Kidney (tissue), 14 donors: ENCODE data around the gene GCG. TPM values are rescaled to one million over a fixed set of nuclear protein-coding genes. Genes with fewer than 3 reads are reported as not detected.

Experiments
- DNase-seq, 5 donors: peaks; one replicate each; pipeline ENCODE4 v3.0.0-alpha.2; 2013 to 2020
- FAIRE-seq: peaks from 2 replicates; lab custom pipeline; 2012; peaks lifted over from hg19 to GRCh38; lab: Jason Lieb, UNC
- H3K27ac ChIP-seq, 2 donors: one replicate each; pipeline ENCODE4 v1.7.0; 2013; ENCODE audit warnings: low read depth in 2 of 2, low read length in 2 of 2, inconsistent platforms in 1 of 2
- H3K27me3 ChIP-seq: one replicate; pipeline ENCODE4 v1.7.1; 2013; ENCODE audit warnings: low read length, inconsistent platforms; ENCODE audit not compliant: control insufficient read depth, insufficient read depth
- H3K36me3 ChIP-seq, 3 donors: one replicate each; pipeline versions ENCODE4 v1.7.0 to v1.7.1; 2013; ENCODE audit warnings: low read length in 3 of 3, control low read depth in 1 of 3, inconsistent platforms in 1 of 3; ENCODE audit not compliant: insufficient read depth in 3 of 3, control insufficient read depth in 2 of 3
- H3K4me1 ChIP-seq, 3 donors: one replicate each; pipeline versions ENCODE4 v1.7.0 to v1.7.1; 2013; ENCODE audit warnings: low read length in 3 of 3, inconsistent platforms in 1 of 3, low read depth in 1 of 3; ENCODE audit not compliant: control insufficient read depth in 2 of 3, insufficient read depth in 2 of 3
- H3K4me3 ChIP-seq, 3 donors: one replicate each; pipeline versions ENCODE4 v1.7.0 to v1.8.1; 2013; ENCODE audit warnings: low read length in 3 of 3, control low read depth in 1 of 3, inconsistent platforms in 1 of 3
- H3K9ac ChIP-seq, 3 donors: one replicate each; pipeline versions ENCODE4 v1.7.0 to v1.7.1; 2013; ENCODE audit warnings: low read length in 3 of 3, control low read depth in 1 of 3, inconsistent platforms in 1 of 3
- H3K9me3 ChIP-seq, 3 donors: one replicate each; pipeline versions ENCODE4 v1.7.0 to v1.7.1; 2013; ENCODE audit warnings: low read length in 3 of 3, control low read depth in 1 of 3, inconsistent platforms in 1 of 3; ENCODE audit not compliant: control insufficient read depth in 2 of 3, insufficient read depth in 1 of 3
- CTCF ChIP-seq: IDR thresholded peaks from 3 replicates; pipeline ENCODE4 v1.5.1; 2012; ENCODE audit warnings: mild to moderate bottlenecking, moderate library complexity, borderline replicate concordance; ENCODE audit not compliant: insufficient read depth; ENCODE audit errors: extremely low read depth
- intact Hi-C: fragments of 100-400 bp; cut with DNase I; formaldehyde crosslinking; loops from one replicate; pipeline ENCODE4 v1.11.1; 2022
- polyA plus RNA-seq: library from polyadenylated mRNA; stranded (reverse); fragments of 350-450 nt; fragmentation: Illumina TruSeq; extraction: RNeasy Lipid Tissue Mini Kit (QIAGEN cat#74804); gene quantifications from one replicate; pipeline ENCODE4 v1.2.3, GENCODE V29; 2014; ENCODE audit warnings: low read depth, low replicate concordance; ENCODE audit not compliant: insufficient read depth
- total RNA-seq: library from RNA; stranded (reverse); fragmentation: NEBNext Ultra II Directional; extraction: Animal tissue kit (Norgen Biotek cat#: 25700); gene quantifications from one replicate; pipeline ENCODE4 v1.2.1, GENCODE V29; 2021
- donor health status: control.
- donor health status: control.
- donor health status: control.
- donor health status: control.
- donor health status: control.
- donor health status: DM: yes; HTN: yes; CAD: no.
- donor health status: Normal renal cell carcinoma (clear cell type).

Gene GCG
- total and polyA plus RNA-seq, 2 donors from 2014 or later = not detected

- H3K27me3 ChIP-seq = no peaks in the 10 kb centered on the region
- no peak overlapping the region for H3K27ac ChIP-seq
- peak; percentile 58 for TF ChIP-seq CTCF
- intact Hi-C loops = no loop called here
- no peaks in the 10 kb centered on the region for H3K9me3 ChIP-seq
- no peak overlapping the region for H3K9ac ChIP-seq
- DNase-seq (peak in 4 of 5 donors; percentile 31 to 80 (median 60)), FAIRE-seq (no peak)
- H3K4me1 ChIP-seq = no peaks in the 10 kb centered on the region
- H3K36me3 ChIP-seq = no peaks in the 10 kb centered on the region
- no peak overlapping the region for H3K4me3 ChIP-seq
These were observed 1.7 kb upstream of the GCG start for GRCh38 chr2:162153608-162154224.

- TF ChIP-seq CTCF = no peak
- no peak overlapping the region for H3K27ac ChIP-seq
- no peaks in the 10 kb centered on the region for H3K36me3 ChIP-seq
- no peaks in the 10 kb centered on the region for H3K27me3 ChIP-seq
- no peaks in the 10 kb centered on the region for H3K9me3 ChIP-seq
- H3K4me1 ChIP-seq = no peaks in the 10 kb centered on the region
- DNase-seq (no peak), FAIRE-seq (no peak)
- intact Hi-C loops = no loop called here
- H3K4me3 ChIP-seq = no peak overlapping the region
- H3K9ac ChIP-seq = no peak overlapping the region
These were observed 2.1 kb downstream of the GCG start for GRCh38 chr2:162149940-162150339.

- no peak for TF ChIP-seq CTCF
- no peak for DNase-seq
- no peak for FAIRE-seq
- Histone ChIP-seq H3K27ac (no peak overlapping the region), H3K9me3 (no peaks in the 10 kb centered on the region), H3K4me1 (no peaks in the 10 kb centered on the region), H3K9ac (no peak overlapping the region), H3K27me3 (no peaks in the 10 kb centered on the region), H3K4me3 (no peak overlapping the region), H3K36me3 (no peaks in the 10 kb centered on the region)
- intact Hi-C loops = no loop called here
These were observed 2.6 kb downstream of the GCG start for GRCh38 chr2:162149466-162149865.

GRCh38 chr2:162148956-162149355, 3.1 kb downstream of the GCG start:
- Histone ChIP-seq H3K4me1 (no peaks in the 10 kb centered on the region), H3K27ac (no peak overlapping the region), H3K9ac (no peak overlapping the region), H3K36me3 (no peaks in the 10 kb centered on the region), H3K27me3 (no peaks in the 10 kb centered on the region), H3K4me3 (no peak overlapping the region), H3K9me3 (no peaks in the 10 kb centered on the region)
- intact Hi-C loops = no loop called here
- DNase-seq = no peak
- FAIRE-seq = no peak
- TF ChIP-seq CTCF = no peak
